K562 (cell line): ENCODE data around the gene RHOF. TPM values are rescaled to one million over a fixed set of nuclear protein-coding genes. Genes with fewer than 3 reads are reported as not detected.

ENCODE experiments used
- COPS2 ChIP-seq: fragments of 450-650 bp; conservative IDR thresholded peaks from 2 replicates; pipeline ENCODE4 v1.6.1; 2016; ENCODE audit warnings: mild to moderate bottlenecking, moderate library complexity
- ETV5 ChIP-seq: sonication (generic); formaldehyde crosslinking; IDR thresholded peaks from 2 replicates; pipeline ENCODE4 v1.4.0; 2020; ENCODE audit warnings: low read depth, mild to moderate bottlenecking, missing genetic modification reagents
- GABPB1 ChIP-seq: sonication (generic); formaldehyde crosslinking; IDR thresholded peaks from 2 replicates; pipeline ENCODE4 v1.8.0; 2022; ENCODE audit warnings: mild to moderate bottlenecking, missing genetic modification reagents
- HINFP ChIP-seq: fragments of 450-650 bp; conservative IDR thresholded peaks from 2 replicates; pipeline ENCODE4 v1.6.1; 2016; ENCODE audit warnings: missing genetic modification characterization, low read depth, mild to moderate bottlenecking, control low read depth, missing compliant biosample characterization
- HOXB6 ChIP-seq: fragments of 250-450 bp; sonication (Bioruptor Pico); IDR thresholded peaks from 2 replicates; pipeline ENCODE4 v1.5.1; 2022; ENCODE audit warnings: mild to moderate bottlenecking, borderline replicate concordance
- KAT2B ChIP-seq: IDR thresholded peaks from one replicate; pipeline ENCODE4 v1.6.1; 2012; ENCODE audit warnings: low read depth, mild to moderate bottlenecking, control low read depth, inconsistent platforms, low read length, moderate library complexity
- MXI1 ChIP-seq: IDR thresholded peaks from 2 replicates; pipeline ENCODE4 v1.6.1; 2011; ENCODE audit warnings: low read depth, mild to moderate bottlenecking, improper control_type of control experiment, low read length
- NELFE ChIP-seq: IDR thresholded peaks from 2 replicates; pipeline ENCODE4 v1.6.1; 2011; ENCODE audit warnings: mild to moderate bottlenecking; ENCODE audit not compliant: insufficient read depth, insufficient read length
- PCBP1 ChIP-seq: fragments of 200-400 bp; formaldehyde crosslinking; IDR thresholded peaks from 2 replicates; pipeline ENCODE4 v1.6.1; 2018; ENCODE audit warnings: mild to moderate bottlenecking, low read depth, low read length; ENCODE audit not compliant: poor library complexity, severe bottlenecking
- POLR3G ChIP-seq: IDR thresholded peaks from 2 replicates; pipeline ENCODE4 v1.6.1; 2011; ENCODE audit not compliant: insufficient read length, insufficient replicate concordance; ENCODE audit errors: extremely low read depth
- SMARCA4 ChIP-seq: fragments of 450-650 bp; IDR thresholded peaks from 2 replicates; pipeline ENCODE4 v1.6.1; 2016
- SMARCE1 ChIP-seq: fragments of 450-650 bp; IDR thresholded peaks from 2 replicates; pipeline ENCODE4 v1.7.1; 2016; ENCODE audit warnings: mild to moderate bottlenecking
- YY1 ChIP-seq, 3 experiments: IDR thresholded peaks; 2 replicates each; pipeline ENCODE4 v1.6.1; 2011; ENCODE audit warnings: low read length in 2 of 3, mild to moderate bottlenecking in 2 of 3, moderate library complexity in 2 of 3, borderline replicate concordance in 1 of 3, control low read depth in 1 of 3, low read depth in 1 of 3; ENCODE audit not compliant: insufficient read depth in 3 of 3, insufficient replicate concordance in 2 of 3, control insufficient read depth in 1 of 3, insufficient read length in 1 of 3; ENCODE audit errors: extremely low read depth in 1 of 3
- ZFP1 ChIP-seq: fragments of 450-650 bp; formaldehyde crosslinking; IDR thresholded peaks from 2 replicates; pipeline ENCODE4 v1.4.0; 2020; ENCODE audit warnings: mild to moderate bottlenecking, mixed read lengths
- ZNF140 ChIP-seq: fragments of 250-450 bp; sonication (Bioruptor Pico); IDR thresholded peaks from 2 replicates; pipeline ENCODE4 v1.8.0; 2021; ENCODE audit warnings: moderate library complexity, mild to moderate bottlenecking, inconsistent platforms
- ZNF3 ChIP-seq: fragments of 250-450 bp; sonication (Bioruptor Pico); IDR thresholded peaks from 2 replicates; pipeline ENCODE4 v1.5.0; 2021; ENCODE audit warnings: mild to moderate bottlenecking, moderate library complexity
- ZNF384 ChIP-seq: IDR thresholded peaks from 2 replicates; pipeline ENCODE4 v1.6.1; 2012; ENCODE audit warnings: low read depth, low read length, improper control_type of control experiment
- polyA plus RNA-seq, 8 experiments: library from polyadenylated mRNA; depleted of rRNA in 4 of 8; stranded (reverse) in 5 of 8; unstranded in 3 of 8; fragments of >200 nt; fragmentation: Nextera tagmentation in 2 of 8; fragmentation: Illumina TruSeq in 1 of 8; extraction: Ambion mirVana in 2 of 8; extraction: Trizol in 1 of 8; gene quantifications; 2 replicates each; pipeline versions ENCODE4 v1.2.1 to v1.2.3, GENCODE V29; 2011 to 2014; ENCODE audit warnings: inconsistent platforms in 1 of 8, missing spikeins in 1 of 8
- total RNA-seq, 7 experiments: library from RNA; depleted of rRNA in 6 of 7; stranded (reverse); fragments of >200 nt in 6 of 7; fragmentation: Illumina TruSeq in 2 of 7; extraction: Trizol in 2 of 7; gene quantifications; 2 replicates each; pipeline versions ENCODE4 v1.2.1 to v1.2.3, GENCODE V29; 2011 to 2021; ENCODE audit warnings: low replicate concordance in 1 of 7
- TF ChIP-seq, protein P1 (sequence below): fragments of 150-350 bp; IDR thresholded peaks from 2 replicates; pipeline ENCODE4 v1.6.1; 2014; ENCODE audit warnings: low read depth, mild to moderate bottlenecking, low read length, borderline replicate concordance
- TF ChIP-seq, protein P2 (sequence below): fragments of 450-650 bp; formaldehyde crosslinking; IDR thresholded peaks from 2 replicates; pipeline ENCODE4 v1.4.0; 2020; ENCODE audit warnings: mild to moderate bottlenecking, mixed read lengths
- TF ChIP-seq, protein P3 (sequence below), 2 experiments: IDR thresholded peaks; 2 replicates each; pipeline ENCODE4 v1.6.1; 2011; ENCODE audit warnings: borderline replicate concordance in 1 of 2, control low read depth in 1 of 2, low read depth in 1 of 2, low read length in 1 of 2, mild to moderate bottlenecking in 1 of 2, mixed read lengths in 1 of 2, moderate library complexity in 1 of 2; ENCODE audit not compliant: insufficient read depth in 1 of 2, insufficient read length in 1 of 2, poor library complexity in 1 of 2, severe bottlenecking in 1 of 2; ENCODE audit errors: extremely low read depth in 1 of 2

Gene RHOF
- total and polyA plus RNA-seq, 9 of the 15 experiments (the other 6 are each of a cell fraction or from before 2014, with no cell fraction given): 0.13 to 10.1 (median 4.0) TPM

- TF ChIP-seq, protein P1, sequence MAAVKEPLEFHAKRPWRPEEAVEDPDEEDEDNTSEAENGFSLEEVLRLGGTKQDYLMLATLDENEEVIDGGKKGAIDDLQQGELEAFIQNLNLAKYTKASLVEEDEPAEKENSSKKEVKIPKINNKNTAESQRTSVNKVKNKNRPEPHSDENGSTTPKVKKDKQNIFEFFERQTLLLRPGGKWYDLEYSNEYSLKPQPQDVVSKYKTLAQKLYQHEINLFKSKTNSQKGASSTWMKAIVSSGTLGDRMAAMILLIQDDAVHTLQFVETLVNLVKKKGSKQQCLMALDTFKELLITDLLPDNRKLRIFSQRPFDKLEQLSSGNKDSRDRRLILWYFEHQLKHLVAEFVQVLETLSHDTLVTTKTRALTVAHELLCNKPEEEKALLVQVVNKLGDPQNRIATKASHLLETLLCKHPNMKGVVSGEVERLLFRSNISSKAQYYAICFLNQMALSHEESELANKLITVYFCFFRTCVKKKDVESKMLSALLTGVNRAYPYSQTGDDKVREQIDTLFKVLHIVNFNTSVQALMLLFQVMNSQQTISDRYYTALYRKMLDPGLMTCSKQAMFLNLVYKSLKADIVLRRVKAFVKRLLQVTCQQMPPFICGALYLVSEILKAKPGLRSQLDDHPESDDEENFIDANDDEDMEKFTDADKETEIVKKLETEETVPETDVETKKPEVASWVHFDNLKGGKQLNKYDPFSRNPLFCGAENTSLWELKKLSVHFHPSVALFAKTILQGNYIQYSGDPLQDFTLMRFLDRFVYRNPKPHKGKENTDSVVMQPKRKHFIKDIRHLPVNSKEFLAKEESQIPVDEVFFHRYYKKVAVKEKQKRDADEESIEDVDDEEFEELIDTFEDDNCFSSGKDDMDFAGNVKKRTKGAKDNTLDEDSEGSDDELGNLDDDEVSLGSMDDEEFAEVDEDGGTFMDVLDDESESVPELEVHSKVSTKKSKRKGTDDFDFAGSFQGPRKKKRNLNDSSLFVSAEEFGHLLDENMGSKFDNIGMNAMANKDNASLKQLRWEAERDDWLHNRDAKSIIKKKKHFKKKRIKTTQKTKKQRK: no peak
- TF ChIP-seq MXI1: no peak
- TF ChIP-seq HOXB6 (CRISPR knock-in tag): no peak
- TF ChIP-seq ZFP1: no peak
- no peak for TF ChIP-seq ZNF140 (CRISPR knock-in tag)
- TF ChIP-seq NELFE: no peak
- TF ChIP-seq, protein P2, sequence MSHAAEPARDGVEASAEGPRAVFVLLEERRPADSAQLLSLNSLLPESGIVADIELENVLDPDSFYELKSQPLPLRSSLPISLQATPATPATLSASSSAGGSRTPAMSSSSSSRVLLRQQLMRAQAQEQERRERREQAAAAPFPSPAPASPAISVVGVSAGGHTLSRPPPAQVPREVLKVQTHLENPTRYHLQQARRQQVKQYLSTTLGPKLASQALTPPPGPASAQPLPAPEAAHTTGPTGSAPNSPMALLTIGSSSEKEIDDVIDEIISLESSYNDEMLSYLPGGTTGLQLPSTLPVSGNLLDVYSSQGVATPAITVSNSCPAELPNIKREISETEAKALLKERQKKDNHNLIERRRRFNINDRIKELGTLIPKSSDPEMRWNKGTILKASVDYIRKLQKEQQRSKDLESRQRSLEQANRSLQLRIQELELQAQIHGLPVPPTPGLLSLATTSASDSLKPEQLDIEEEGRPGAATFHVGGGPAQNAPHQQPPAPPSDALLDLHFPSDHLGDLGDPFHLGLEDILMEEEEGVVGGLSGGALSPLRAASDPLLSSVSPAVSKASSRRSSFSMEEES (CRISPR knock-in tag): no peak
- TF ChIP-seq YY1 (IDR thresholded peaks at IDR 0.05; ENCODE audit: borderline replicate concordance in 1 of 3, control insufficient read depth in 1 of 3, extremely low read depth in 1 of 3, insufficient read depth in 3 of 3, insufficient read length in 1 of 3, insufficient replicate concordance in 2 of 3, low read depth in 1 of 3, low read length in 2 of 3): no peak
- TF ChIP-seq GABPB1: no peak
- TF ChIP-seq SMARCA4: 0 out of 2 replicates have a peak, but pooled peaks have one; percentile 19
- no peak for TF ChIP-seq HINFP (tag)
- no peak for TF ChIP-seq PCBP1
- TF ChIP-seq COPS2: no peak
- 0 out of 2 replicates have a peak, but pooled peaks have one; percentile 19 for TF ChIP-seq ETV5 (CRISPR knock-in tag)
- TF ChIP-seq ZNF3 (CRISPR knock-in tag): no peak
- no peak for TF ChIP-seq POLR3G
- TF ChIP-seq, protein P3, sequence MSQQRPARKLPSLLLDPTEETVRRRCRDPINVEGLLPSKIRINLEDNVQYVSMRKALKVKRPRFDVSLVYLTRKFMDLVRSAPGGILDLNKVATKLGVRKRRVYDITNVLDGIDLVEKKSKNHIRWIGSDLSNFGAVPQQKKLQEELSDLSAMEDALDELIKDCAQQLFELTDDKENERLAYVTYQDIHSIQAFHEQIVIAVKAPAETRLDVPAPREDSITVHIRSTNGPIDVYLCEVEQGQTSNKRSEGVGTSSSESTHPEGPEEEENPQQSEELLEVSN (IDR thresholded peaks at IDR 0.05; ENCODE audit: borderline replicate concordance in 1 of 2, extremely low read depth in 1 of 2, insufficient read depth in 1 of 2, insufficient read length in 1 of 2, low read depth in 1 of 2, low read length in 1 of 2, poor library complexity in 1 of 2, severe bottlenecking in 1 of 2): no peak
- TF ChIP-seq KAT2B: no peak
- peak; percentile 39; the same call in 1 of the 2 replicates for TF ChIP-seq SMARCE1
- TF ChIP-seq ZNF384: no peak
Measured at GRCh38 chr12:121741743-121742142, 51.7 kb downstream of the RHOF start (continued).
